GM18907 (cell line): ENCODE results near the gene COG8.
A peak's percentile ranks its signal among the peaks of the same experiment; 100 is the strongest.
"Not testable (repeated sequence)": the region's sequence is repeated elsewhere in the genome, so short reads cannot be mapped to it uniquely, and the experiment has no call there.

Experiments used
- ATAC-seq: cut with Tn5 transposase; IDR thresholded peaks from one replicate; pipeline ENCODE4 v1.9.1; 2021; ENCODE audit warnings: mild to moderate bottlenecking, moderate library complexity; ENCODE audit not compliant: unreplicated experiment

The COG8 gene

DNA sequence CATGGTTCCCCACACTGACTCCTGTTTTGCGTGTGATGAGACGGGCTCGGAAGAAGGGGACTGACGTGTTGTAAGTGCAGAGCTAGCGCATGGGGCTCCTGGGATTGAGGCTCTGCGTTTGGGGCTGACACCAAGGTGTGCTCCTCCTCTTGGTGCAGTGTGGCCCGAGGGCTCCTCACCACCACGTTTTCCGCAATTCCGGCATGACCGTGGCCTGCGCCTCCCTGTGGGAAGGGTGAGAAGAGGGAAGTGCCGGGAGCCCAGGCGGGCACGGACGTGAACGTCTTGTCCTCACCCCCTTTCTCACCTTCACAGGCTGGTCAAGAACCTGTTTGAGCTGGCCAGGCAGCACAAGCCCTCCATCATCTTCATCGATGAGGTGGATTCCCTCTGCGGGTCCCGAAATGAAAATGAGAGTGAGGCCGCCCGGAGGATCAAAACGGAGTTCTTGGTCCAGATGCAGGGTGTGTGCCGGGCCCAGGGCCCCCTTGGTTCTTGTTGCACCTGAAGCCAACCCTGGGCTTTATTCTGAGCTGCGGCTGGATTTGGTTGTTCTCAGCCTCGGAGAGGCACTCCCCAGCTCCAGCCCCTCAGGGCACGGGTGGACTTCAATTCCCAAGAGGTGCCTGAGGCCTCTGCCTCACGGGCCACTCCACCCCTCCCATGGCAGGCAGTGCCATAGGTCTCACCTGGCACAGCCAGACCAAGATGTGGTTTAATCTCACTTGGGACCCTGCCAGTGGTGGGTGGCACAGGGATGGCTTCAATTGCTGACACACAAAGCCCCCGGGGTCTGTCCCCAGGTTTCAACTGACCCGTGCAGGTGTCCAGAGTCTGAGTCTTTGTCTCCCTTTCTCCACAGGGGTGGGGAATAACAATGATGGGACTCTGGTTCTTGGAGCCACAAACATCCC lies 19.3 kb downstream of the COG8 start:
- ATAC-seq = no peak

DNA sequence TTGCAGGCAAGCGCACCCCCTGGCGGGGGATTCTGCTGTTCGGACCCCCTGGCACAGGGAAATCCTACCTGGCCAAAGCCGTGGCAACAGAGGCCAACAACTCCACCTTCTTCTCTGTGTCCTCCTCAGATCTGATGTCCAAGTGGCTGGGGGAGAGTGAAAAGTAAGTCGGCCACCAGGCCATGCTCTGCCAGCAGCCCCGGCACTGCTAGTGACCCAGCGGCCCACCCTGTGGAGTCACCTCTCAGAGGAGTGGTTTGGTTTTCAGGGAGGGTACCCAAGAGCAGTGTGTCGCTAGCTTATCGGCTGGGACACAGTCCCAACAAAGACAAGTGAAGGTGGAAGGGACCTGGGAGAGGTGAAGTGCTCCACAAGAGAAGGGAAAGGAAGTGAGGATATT lies 20.0 kb downstream of the COG8 start:
- no peak for ATAC-seq

GRCh38 chr16:69318911-69319289 lies 20.5 kb downstream of the COG8 start:
- no peak for ATAC-seq

DNA sequence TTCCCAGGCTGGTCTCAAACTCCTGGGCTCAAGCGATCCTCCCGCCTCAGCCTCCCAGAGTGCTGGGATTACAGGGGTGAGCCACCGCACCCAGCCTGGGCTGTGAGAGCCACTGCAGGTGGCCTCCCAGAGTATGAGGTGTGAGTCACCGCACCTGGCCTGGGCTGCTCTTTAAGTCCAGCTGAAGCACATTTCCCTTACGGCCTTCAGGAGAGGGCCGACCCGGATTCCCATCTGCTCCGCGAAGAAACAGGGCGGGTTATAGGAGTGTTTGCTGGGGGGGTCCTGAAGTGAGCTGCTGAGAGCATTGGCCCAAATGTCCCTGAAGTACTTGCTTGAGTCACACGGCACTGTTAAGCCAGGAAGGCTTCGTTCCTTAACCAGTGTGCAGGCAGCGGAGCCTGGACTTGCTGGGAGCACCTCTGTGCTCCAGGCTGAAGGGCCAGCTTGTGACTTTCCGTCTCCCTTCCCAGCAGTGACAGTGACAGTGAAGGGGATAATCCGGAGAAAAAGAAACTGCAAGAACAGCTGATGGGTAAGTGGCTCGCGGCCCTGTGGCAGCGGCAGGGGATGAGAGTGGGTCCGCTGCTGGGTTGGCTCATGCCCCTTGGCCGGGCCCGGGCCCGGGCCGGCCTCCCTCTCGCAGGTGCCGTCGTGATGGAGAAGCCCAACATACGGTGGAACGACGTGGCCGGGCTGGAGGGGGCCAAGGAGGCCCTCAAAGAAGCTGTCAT lies 21.0 kb downstream of the COG8 start:
- ATAC-seq = no peak

DNA sequence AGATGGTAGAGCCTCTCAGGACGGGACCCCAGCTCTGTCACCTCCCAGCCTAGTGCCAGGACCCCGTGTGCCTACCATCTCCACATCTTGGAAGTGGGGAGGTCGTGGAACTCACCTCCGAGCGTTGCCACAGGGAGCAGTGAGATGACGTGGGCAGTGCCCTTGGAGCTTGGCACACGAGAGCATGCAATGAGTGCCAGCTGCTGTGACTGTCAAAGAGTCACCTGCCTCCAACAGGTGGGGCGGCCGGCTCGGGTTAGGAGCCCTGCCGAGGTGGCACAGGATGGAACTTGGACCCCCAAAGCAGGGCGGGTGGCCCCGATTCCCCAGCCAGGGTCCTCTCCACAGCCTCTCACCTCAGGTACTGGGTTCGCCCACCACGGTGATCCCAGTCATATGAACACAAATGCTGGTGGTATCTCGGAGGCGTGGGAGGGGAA lies 22.7 kb downstream of the COG8 start:
- no peak for ATAC-seq

DNA sequence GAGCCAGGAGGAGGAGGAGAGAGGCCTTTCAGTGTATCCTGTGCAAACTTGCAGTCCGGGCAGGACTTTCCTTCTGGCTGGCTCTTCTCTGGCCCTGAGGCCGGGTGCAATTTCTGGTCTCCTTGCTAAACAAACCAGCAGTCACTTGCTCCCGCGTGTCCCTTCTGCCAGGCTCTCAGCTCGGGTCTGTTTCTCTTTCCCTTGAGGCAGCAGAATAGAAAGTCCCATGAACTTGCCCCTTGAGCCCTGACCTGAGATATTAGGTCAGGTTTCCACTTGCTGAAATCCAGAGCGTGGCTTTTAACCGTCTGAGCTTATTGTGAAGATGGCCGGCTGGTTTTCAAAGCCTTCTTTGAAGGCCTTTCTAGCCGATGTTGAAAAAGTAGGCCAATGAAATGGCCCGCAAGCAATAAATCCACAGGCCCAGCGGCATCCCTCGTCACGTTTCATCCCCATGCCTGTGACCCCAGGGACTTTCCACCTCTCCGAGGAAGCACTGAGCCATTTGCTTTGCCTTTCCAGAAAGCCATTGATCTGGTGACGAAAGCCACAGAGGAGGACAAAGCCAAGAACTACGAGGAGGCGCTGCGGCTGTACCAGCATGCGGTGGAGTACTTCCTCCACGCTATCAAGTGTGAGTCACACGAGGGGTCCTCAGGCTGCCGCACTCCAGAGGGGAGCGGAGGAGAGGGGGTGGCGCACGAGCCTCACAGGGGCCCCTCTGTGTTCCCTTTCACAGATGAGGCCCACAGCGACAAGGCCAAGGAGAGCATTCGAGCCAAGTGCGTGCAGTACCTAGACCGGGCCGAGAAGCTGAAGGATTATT lies 23.7 kb downstream of the COG8 start:
- no peak for ATAC-seq

- no peak for ATAC-seq
Measured at GRCh38 chr16:69314534-69314933, 24.8 kb downstream of the COG8 start.

DNA sequence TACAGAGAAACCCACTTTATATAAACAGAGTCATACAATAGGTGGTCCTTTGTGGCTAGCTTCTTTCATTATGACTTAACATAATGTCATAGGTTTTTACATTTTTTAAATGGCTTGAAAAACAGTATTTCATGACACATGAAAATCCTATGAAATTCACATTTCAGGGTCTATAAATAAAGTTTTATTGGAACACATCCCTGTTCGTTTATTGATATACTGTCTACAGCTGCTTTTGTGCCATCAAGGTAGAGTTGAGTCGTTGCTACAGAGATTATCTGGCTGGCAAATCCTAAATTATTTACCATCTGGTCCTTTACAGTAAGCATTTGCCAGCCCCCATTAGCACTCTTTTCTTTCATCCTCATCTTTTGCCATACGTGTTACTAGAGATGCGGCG lies 25.9 kb downstream of the COG8 start:
- no peak for ATAC-seq

GRCh38 chr16:69311533-69312387 lies 27.6 kb downstream of the COG8 start:
- peak; percentile 59 for ATAC-seq

- ATAC-seq = peak; percentile 94
Measured at GRCh38 chr16:69310653-69311532, 28.5 kb downstream of the COG8 start, which contains the start of gene VPS4A. VPS4A (plus strand) TSS chr16:69311350; CDS start chr16:69311512, 162 bp downstream.

DNA sequence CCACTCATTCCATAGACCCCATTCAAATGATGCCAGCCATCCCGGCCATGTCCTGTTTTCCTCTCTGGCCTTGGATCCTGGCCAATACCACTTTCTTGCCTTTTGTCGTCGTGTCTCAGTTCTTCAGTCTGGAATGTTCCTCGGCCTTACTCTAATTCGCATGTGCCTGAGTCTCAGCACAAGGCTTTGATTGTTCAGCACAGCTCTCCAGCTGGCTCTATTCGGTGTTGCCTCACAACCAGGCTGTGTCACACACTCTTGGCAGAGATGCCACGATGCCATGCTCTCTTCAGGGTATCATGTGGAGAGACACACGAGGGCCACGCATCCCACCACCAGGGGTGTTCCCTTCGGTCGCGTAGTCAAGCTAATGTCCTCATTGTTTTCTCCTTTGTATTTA lies 30.0 kb downstream of the COG8 start:
- ATAC-seq = no peak

DNA sequence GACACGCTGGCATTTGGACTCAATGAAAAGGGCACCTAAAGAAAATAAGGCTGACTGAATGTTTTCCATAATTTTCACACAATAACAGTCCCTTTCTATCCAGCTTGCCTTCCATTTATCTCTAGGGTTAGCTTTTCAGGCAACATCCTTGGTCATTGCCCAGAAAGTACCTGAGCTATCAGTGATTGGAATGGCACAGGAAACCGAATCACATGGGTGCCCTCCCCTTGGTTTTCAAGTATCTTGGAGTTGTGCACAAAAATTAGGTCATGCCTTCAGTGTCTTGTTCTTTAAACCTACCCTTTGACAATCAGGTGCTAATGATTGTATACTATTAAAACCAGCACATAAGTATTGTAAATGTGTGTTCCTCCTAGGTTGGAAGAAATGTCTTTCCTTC lies 31.5 kb downstream of the COG8 start:
- no peak for ATAC-seq

DNA sequence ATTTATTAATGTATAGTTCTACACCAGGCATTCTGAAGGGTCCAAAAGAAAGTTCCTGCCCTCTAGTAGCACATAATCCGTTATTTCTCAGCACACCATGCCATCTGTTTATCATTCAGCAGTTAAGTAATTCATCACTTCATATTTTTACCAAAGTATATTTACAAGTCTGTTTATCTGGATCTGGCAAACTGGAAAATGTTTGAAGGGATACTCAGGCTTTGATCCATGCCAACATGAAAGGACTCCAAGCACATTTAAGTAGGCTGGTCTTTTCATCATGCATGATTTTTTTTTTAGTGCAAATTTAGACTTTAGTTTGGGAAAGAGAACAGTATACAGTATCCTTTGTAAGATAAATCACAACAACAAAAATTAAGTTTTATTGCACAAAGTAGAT lies 32.3 kb downstream of the COG8 start:
- no peak for ATAC-seq

- no peak for ATAC-seq
Measured at GRCh38 chr16:69306031-69306430, 33.3 kb downstream of the COG8 start.

DNA sequence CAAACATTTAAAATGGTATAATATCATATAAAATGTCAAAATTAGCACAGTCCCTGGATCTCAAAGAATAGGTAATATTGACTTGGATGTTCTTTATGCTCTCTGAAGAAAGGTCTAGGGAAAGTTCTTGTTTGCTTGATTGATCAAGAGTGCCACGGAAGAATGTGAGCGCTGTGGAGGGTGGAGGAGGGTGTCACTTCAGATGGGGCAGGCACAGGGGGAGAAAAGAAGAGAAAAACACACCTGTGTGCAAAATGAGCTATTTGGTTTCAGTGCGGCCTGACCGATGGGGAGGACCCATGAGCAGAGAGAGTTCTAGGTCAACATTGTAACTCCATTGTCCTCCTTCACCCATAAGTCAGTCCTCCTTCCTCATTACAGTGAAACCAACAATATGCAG lies 37.1 kb downstream of the COG8 start:
- ATAC-seq = no peak

DNA sequence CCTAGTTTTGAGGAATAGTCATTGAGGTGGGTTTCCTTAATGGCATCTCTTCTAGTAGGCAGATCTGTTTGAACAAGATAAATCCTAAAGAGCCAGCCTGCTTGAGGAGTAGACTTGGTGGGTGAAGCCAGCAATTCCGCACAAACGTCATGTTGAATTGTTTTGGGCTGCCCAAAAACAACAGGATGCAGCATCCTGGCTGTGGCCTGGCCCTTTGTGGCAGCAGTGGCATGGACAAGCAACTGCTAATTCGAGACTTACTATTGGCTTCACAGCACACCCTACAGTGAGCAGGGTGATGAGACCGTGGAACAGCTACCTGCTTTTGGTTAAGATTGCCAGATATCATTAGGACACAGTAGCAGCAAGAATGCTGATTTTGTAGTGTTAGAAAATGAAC lies 37.5 kb downstream of the COG8 start:
- ATAC-seq = no peak

DNA sequence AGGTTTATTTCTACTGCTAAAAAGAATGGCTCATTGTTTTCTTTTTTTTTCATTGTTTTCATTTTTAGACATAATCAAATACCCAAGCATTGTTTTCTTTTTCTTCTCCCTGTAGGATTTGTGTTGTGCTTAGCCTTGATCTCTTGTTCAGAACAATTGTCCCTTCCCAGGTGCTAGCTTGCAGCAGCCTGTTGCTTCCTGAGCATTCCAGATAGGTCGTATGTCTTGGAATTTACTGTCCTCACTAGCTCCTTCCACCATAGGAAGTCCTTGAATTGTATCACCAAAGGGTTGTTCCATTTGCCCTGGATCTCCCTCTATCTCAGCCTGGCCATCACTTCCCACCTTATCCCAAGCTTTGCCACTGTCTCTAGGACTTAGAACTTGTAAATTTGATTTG lies 38.2 kb downstream of the COG8 start:
- no peak for ATAC-seq

DNA sequence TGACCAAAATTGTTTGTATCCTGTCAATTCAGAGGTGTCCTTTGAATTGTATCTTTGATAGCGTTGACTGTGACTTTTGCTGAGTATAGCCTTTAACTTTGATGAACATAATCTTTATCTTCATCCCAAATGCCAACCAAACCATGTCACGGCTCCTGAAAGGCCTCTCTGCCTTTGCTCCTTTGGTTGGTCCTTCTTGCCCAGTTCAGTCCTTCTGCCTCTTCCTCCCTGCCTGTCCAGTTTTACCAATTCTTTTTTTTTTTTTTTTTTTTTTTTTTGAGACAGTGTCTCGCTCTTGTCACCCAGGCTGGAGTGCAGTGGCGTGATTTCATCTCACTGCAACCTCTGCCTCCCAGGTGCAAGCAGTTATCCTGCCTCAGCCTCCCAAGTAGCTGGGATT lies 41.1 kb downstream of the COG8 start:
- no peak for ATAC-seq

DNA sequence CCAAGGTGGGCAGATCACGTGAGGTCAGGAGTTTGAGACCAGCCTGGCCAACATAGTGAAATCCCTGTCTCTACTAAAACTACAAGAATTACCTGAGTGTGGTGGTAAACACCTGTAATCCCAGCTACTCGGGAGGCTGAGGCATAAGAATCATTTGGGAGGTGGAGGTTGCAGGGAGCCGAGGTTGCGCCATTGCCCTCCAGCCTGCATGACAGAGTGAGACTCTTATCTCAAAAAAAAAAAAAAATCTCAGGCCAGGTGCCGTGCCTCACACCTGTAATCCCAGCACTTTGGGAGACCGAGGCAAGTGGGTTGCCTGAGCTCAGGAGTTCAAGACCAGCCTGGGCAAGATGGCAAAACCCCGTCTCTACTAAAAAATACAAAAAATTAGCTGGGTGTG lies 42.6 kb downstream of the COG8 start:
- ATAC-seq = not testable (repeated sequence)
